HEK293 (cell line): ENCODE measurements around the gene RAF1.

Source experiments
- AEBP2 ChIP-seq: fragments of 450-650 bp; formaldehyde crosslinking; IDR thresholded peaks from 2 replicates; pipeline ENCODE4 v1.5.1; 2016; ENCODE audit warnings: missing biosample characterization, missing genetic modification characterization, borderline replicate concordance
- BCL11A ChIP-seq: fragments of 450-650 bp; formaldehyde crosslinking; IDR thresholded peaks from 2 replicates; pipeline ENCODE4 v1.5.1; 2016; ENCODE audit warnings: low read depth, missing biosample characterization, missing genetic modification characterization
- IKZF3 ChIP-seq: fragments of 450-650 bp; IDR thresholded peaks from 2 replicates; pipeline ENCODE4 v1.5.0; 2018; ENCODE audit warnings: missing biosample characterization, mild to moderate bottlenecking, missing genetic modification characterization, moderate library complexity
- KLF10 ChIP-seq: fragments of 450-650 bp; IDR thresholded peaks from 2 replicates; pipeline ENCODE4 v1.5.1; 2018; ENCODE audit warnings: missing biosample characterization, mild to moderate bottlenecking, missing genetic modification characterization
- SP2 ChIP-seq: fragments of 450-650 bp; formaldehyde crosslinking; IDR thresholded peaks from 2 replicates; pipeline ENCODE4 v1.5.1; 2016; ENCODE audit warnings: missing biosample characterization, missing genetic modification characterization
- SP3 ChIP-seq: fragments of 450-650 bp; formaldehyde crosslinking; IDR thresholded peaks from 2 replicates; pipeline ENCODE4 v1.5.1; 2016; ENCODE audit warnings: missing biosample characterization, missing genetic modification characterization
- TCF7L2 ChIP-seq: IDR thresholded peaks from 2 replicates; pipeline ENCODE4 v1.6.1; 2011; ENCODE audit warnings: low read depth, mild to moderate bottlenecking, inconsistent platforms, low read length, moderate library complexity, borderline replicate concordance
- YY1 ChIP-seq: fragments of 450-650 bp; formaldehyde crosslinking; IDR thresholded peaks from 2 replicates; pipeline ENCODE4 v1.5.1; 2018; ENCODE audit warnings: missing biosample characterization, missing genetic modification characterization
- YY2 ChIP-seq: fragments of 450-650 bp; formaldehyde crosslinking; IDR thresholded peaks from 2 replicates; pipeline ENCODE4 v1.5.1; 2016; ENCODE audit warnings: missing biosample characterization, missing genetic modification characterization
- ZBTB1 ChIP-seq: fragments of 450-650 bp; formaldehyde crosslinking; IDR thresholded peaks from 2 replicates; pipeline ENCODE4 v1.5.1; 2016; ENCODE audit warnings: missing biosample characterization, missing genetic modification characterization
- ZBTB10 ChIP-seq: fragments of 450-650 bp; formaldehyde crosslinking; IDR thresholded peaks from 2 replicates; pipeline ENCODE4 v1.5.1; 2016; ENCODE audit warnings: missing biosample characterization, missing genetic modification characterization
- ZBTB20 ChIP-seq: fragments of 450-650 bp; formaldehyde crosslinking; IDR thresholded peaks from 2 replicates; pipeline ENCODE4 v1.5.1; 2016; ENCODE audit warnings: missing biosample characterization, missing genetic modification characterization
- ZEB2 ChIP-seq: fragments of 450-650 bp; formaldehyde crosslinking; IDR thresholded peaks from 2 replicates; pipeline ENCODE4 v1.5.1; 2016; ENCODE audit warnings: missing biosample characterization, missing genetic modification characterization
- ZFP69B ChIP-seq: fragments of 450-650 bp; formaldehyde crosslinking; IDR thresholded peaks from 2 replicates; pipeline ENCODE4 v1.5.1; 2016; ENCODE audit warnings: missing biosample characterization, missing genetic modification characterization
- ZNF112 ChIP-seq: fragments of 450-650 bp; formaldehyde crosslinking; IDR thresholded peaks from 2 replicates; pipeline ENCODE4 v1.5.0; 2017; ENCODE audit warnings: missing biosample characterization, missing genetic modification characterization
- ZNF140 ChIP-seq: fragments of 450-650 bp; formaldehyde crosslinking; IDR thresholded peaks from 2 replicates; pipeline ENCODE4 v1.5.1; 2016; ENCODE audit warnings: missing biosample characterization, missing genetic modification characterization
- ZNF146 ChIP-seq: fragments of 450-650 bp; formaldehyde crosslinking; IDR thresholded peaks from 2 replicates; pipeline ENCODE4 v1.5.1; 2016; ENCODE audit warnings: missing biosample characterization, missing genetic modification characterization
- ZNF155 ChIP-seq: fragments of 450-650 bp; formaldehyde crosslinking; IDR thresholded peaks from 2 replicates; pipeline ENCODE4 v1.5.1; 2016; ENCODE audit warnings: missing biosample characterization, missing genetic modification characterization
- ZNF16 ChIP-seq: fragments of 450-650 bp; formaldehyde crosslinking; IDR thresholded peaks from 2 replicates; pipeline ENCODE4 v1.5.1; 2016; ENCODE audit warnings: low read depth, missing biosample characterization, missing genetic modification characterization
- ZNF174 ChIP-seq: fragments of 450-650 bp; formaldehyde crosslinking; IDR thresholded peaks from 2 replicates; pipeline ENCODE4 v1.5.0; 2017; ENCODE audit warnings: missing biosample characterization, mild to moderate bottlenecking, missing genetic modification characterization
- ZNF341 ChIP-seq: fragments of 450-650 bp; formaldehyde crosslinking; IDR thresholded peaks from 2 replicates; pipeline ENCODE4; 2016; ENCODE audit warnings: low read depth, missing biosample characterization, missing genetic modification characterization
- ZNF366 ChIP-seq: fragments of 450-650 bp; formaldehyde crosslinking; conservative IDR thresholded peaks from 2 replicates; pipeline ENCODE4 v1.5.1; 2016; ENCODE audit warnings: missing biosample characterization, missing genetic modification characterization
- ZNF37A ChIP-seq: fragments of 450-650 bp; IDR thresholded peaks from 2 replicates; pipeline ENCODE4 v1.5.1; 2018; ENCODE audit warnings: missing biosample characterization, missing genetic modification characterization
- ZNF501 ChIP-seq: fragments of 450-650 bp; formaldehyde crosslinking; IDR thresholded peaks from 2 replicates; pipeline ENCODE4 v1.5.1; 2016; ENCODE audit warnings: missing biosample characterization, missing genetic modification characterization
- ZNF518A ChIP-seq: fragments of 450-650 bp; formaldehyde crosslinking; conservative IDR thresholded peaks from 2 replicates; pipeline ENCODE4 v1.5.1; 2016; ENCODE audit warnings: low read depth, missing biosample characterization, missing genetic modification characterization
- ZNF645 ChIP-seq: fragments of 450-650 bp; formaldehyde crosslinking; IDR thresholded peaks from 2 replicates; pipeline ENCODE4; 2016; ENCODE audit warnings: missing biosample characterization, missing genetic modification characterization
- ZNF658 ChIP-seq: fragments of 450-650 bp; formaldehyde crosslinking; IDR thresholded peaks from 2 replicates; pipeline ENCODE4; 2016; ENCODE audit warnings: missing biosample characterization, missing genetic modification characterization
- ZNF777 ChIP-seq: fragments of 450-650 bp; formaldehyde crosslinking; IDR thresholded peaks from 2 replicates; pipeline ENCODE4 v1.5.1; 2017; ENCODE audit warnings: missing biosample characterization, missing genetic modification characterization, borderline replicate concordance

Gene RAF1

GRCh38 chr3:12658593-12659058, 5.3 kb downstream of the RAF1 start (continued):
- TF ChIP-seq ZNF37A (tag by site-specific recombination) = no peak
- no peak for TF ChIP-seq YY1 (tag by site-specific recombination)
- no peak for TF ChIP-seq ZNF112 (tag by site-specific recombination)
- no peak for TF ChIP-seq AEBP2 (tag by site-specific recombination)
- TF ChIP-seq ZNF155 (tag by site-specific recombination) = no peak
- 0 out of 2 replicates have a peak, but pooled peaks have one; percentile 58 for TF ChIP-seq ZEB2 (tag by site-specific recombination)
- TF ChIP-seq ZNF518A (tag by site-specific recombination) = no peak
- no peak for TF ChIP-seq YY2 (tag by site-specific recombination)
- no peak for TF ChIP-seq SP3 (tag by site-specific recombination)
- 0 out of 2 replicates have a peak, but pooled peaks have one; percentile 9 for TF ChIP-seq SP2
- peak; percentile 41; the same call in 1 of the 2 replicates for TF ChIP-seq KLF10
- TF ChIP-seq ZBTB10 (tag by site-specific recombination) = no peak
- no peak for TF ChIP-seq ZNF174 (tag by site-specific recombination)
- TF ChIP-seq ZBTB20 (tag by site-specific recombination) = no peak
- no peak for TF ChIP-seq IKZF3
- TF ChIP-seq ZNF501 (tag by site-specific recombination) = no peak
- no peak for TF ChIP-seq ZFP69B
- peak; percentile 38; the same call in 1 of the 2 replicates for TF ChIP-seq ZBTB1 (tag by site-specific recombination)
- no peak for TF ChIP-seq ZNF341 (tag by site-specific recombination)
- peak; percentile 83 for TF ChIP-seq ZNF366 (tag by site-specific recombination)
- TF ChIP-seq ZNF777 = no peak
- no peak for TF ChIP-seq ZNF16 (tag by site-specific recombination)
- no peak for TF ChIP-seq ZNF645
- TF ChIP-seq ZNF140 (tag by site-specific recombination) = no peak
- 0 out of 2 replicates have a peak, but pooled peaks have one; percentile 37 for TF ChIP-seq BCL11A (tag by site-specific recombination)
- no peak for TF ChIP-seq ZNF146 (tag by site-specific recombination)
- no peak for TF ChIP-seq ZNF658
- no peak for TF ChIP-seq TCF7L2
